ENCODE results near the gene CDC42EP1.

GRCh38 chr22:37557321-37558001 is 2.8 kb upstream of the CDC42EP1 start:
- TF ChIP-seq CTCF (IDR thresholded peaks at IDR 0.05) (no peak), EP300 (IDR thresholded peaks at IDR 0.05) (no peak), POLR2A (IDR thresholded peaks at IDR 0.05) (no peak)
